ENCODE measurements around the gene KIR3DL3.
"Not testable (repeated sequence)": the region's sequence is repeated elsewhere in the genome, so short reads cannot be mapped to it uniquely, and the experiment has no call there.

KIR3DL3 gene

DNA sequence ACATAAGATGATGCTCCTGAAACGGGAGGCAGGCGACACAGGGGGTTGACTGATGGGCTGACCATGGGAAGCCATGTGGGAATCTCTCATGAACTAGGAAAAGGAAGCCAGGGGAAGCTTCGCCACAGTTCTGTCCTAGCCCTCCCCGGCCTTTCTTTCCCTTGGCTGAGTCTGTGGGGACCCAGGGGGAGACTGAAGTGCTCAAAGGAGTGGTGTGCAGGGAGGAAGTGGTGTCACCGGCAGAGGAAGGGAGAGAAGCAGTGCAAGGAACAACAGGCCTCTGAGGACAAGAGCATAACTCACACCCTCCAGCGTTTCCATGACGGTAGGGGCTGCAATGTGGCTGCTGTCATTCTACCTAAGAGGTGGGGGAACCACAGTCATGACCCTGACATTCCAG is 1.1 kb downstream of the KIR3DL3 start:
- Histone ChIP-seq H3K4me3 (no peak overlapping the region), H3K27me3 (no peaks in the 10 kb centered on the region), H3K27ac (no peak overlapping the region), H3K9me3 (peaks cover 0 to 12% (median 11%) of the 10 kb centered on the region in 3 donors), H3K36me3 (no peaks in the 10 kb centered on the region), H3K4me1 (no peaks in the 10 kb centered on the region)
- intact Hi-C loops (cut with DNase I; ENCODE audit: low total_unique reads), result no loop called here
- DNase-seq, result no peak
- TF ChIP-seq CTCF (IDR thresholded peaks at IDR 0.05), result no peak

- TF ChIP-seq CTCF (IDR thresholded peaks at IDR 0.05), result no peak
- Histone ChIP-seq H3K9me3 (peaks cover 0 to 4% (median 0%) of the 10 kb centered on the region in 3 donors), H3K27me3 (no peaks in the 10 kb centered on the region), H3K36me3 (no peaks in the 10 kb centered on the region), H3K27ac (no peak overlapping the region), H3K4me1 (no peaks in the 10 kb centered on the region), H3K4me3 (no peak overlapping the region)
- intact Hi-C loops (cut with DNase I; ENCODE audit: low total_unique reads), result no loop called here
- no peak for DNase-seq
Measured at GRCh38 chr19:54727562-54727961, 3.3 kb downstream of the KIR3DL3 start.

DNA sequence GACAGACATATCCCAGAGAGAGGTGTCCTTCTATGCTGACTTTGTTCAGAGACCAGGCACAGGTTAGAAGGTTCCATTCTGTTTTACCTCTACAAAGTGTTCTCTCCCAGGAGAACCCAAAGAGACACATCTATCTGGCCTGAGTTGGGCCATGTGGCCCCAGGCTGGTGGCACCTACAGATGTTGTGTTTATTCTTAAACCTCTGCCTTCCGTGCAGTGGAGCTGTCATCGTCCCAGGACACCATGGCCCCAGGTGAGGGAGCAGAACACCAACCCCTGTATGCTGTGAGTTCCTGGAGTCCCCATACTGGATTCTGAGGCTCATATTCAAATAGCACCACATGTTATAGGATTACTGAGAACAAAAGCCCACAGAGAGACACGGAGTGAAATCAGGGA is 3.9 kb downstream of the KIR3DL3 start:
- intact Hi-C loops (cut with DNase I; ENCODE audit: low total_unique reads), result no loop called here
- DNase-seq, result no peak
- Histone ChIP-seq H3K27ac (no peak overlapping the region), H3K27me3 (no peaks in the 10 kb centered on the region), H3K4me1 (no peaks in the 10 kb centered on the region), H3K9me3 (peaks cover 0 to 4% (median 0%) of the 10 kb centered on the region in 3 donors), H3K4me3 (no peak overlapping the region), H3K36me3 (no peaks in the 10 kb centered on the region)
- no peak for TF ChIP-seq CTCF (IDR thresholded peaks at IDR 0.05)

DNA sequence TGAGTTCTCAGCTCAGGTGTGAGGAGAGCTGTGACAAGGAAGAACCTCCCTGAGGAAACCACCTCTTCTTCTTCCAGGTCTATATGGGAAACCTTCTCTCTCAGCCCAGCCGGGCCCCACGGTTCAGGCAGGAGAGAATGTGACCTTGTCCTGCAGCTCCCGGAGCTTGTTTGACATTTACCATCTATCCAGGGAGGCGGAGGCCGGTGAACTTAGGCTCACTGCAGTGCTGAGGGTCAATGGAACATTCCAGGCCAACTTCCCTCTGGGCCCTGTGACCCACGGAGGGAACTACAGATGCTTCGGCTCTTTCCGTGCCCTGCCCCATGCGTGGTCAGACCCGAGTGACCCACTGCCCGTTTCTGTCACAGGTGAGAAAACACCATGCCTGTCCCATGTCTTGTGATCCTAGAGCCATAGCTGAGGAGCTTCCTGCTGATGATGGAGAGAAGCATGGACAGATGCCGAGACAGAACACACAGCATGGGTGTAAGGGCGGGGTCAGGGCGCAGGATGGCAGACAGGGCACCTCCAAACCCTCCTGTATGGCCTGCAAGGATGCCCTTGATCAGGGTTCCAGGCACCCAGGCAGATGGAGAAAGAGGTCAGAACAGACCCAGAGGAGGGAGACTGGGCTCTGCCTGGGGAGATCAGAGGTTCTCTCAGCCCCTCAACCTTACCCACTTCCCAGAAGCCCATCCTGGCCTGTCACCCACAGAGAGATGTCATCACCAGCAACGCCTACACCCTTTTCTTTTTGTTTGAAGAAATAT is 5.4 kb downstream of the KIR3DL3 start:
- intact Hi-C loops (cut with DNase I; ENCODE audit: low total_unique reads), result no loop called here
- Histone ChIP-seq H3K9me3 (no peaks in the 10 kb centered on the region), H3K4me3 (no peak overlapping the region), H3K4me1 (no peaks in the 10 kb centered on the region), H3K36me3 (no peaks in the 10 kb centered on the region), H3K27me3 (no peaks in the 10 kb centered on the region), H3K27ac (no peak overlapping the region)
- no peak for TF ChIP-seq CTCF (IDR thresholded peaks at IDR 0.05)
- DNase-seq, result no peak

DNA sequence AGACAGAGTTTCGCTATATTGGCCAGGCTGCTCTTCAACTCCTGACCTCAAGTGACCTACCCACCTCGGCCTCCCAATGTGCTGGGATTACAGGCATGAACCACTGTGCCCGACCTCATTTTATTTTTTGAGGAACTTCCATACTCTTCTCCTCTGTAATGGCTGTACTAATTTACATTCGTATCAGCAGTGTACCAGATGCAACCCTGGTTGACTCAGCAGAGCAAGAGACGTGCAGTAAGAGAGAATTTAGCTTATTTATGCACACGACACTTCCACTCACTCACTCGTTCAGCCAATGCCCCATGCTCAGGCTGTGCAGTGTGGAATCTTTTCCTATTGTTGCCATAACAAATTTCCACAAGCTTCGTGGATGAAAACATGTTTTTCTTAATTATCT is 6.9 kb downstream of the KIR3DL3 start:
- TF ChIP-seq CTCF (IDR thresholded peaks at IDR 0.05), result no peak
- no peaks in the 10 kb centered on the region for H3K36me3 ChIP-seq
- intact Hi-C loops (cut with DNase I; ENCODE audit: low total_unique reads), result no loop called here
- DNase-seq, result no peak
- H3K27me3 ChIP-seq, result no peaks in the 10 kb centered on the region
- no peaks in the 10 kb centered on the region for H3K9me3 ChIP-seq
- no peak overlapping the region for H3K4me3 ChIP-seq
- no peaks in the 10 kb centered on the region for H3K4me1 ChIP-seq
- H3K27ac ChIP-seq, result no peak overlapping the region

DNA sequence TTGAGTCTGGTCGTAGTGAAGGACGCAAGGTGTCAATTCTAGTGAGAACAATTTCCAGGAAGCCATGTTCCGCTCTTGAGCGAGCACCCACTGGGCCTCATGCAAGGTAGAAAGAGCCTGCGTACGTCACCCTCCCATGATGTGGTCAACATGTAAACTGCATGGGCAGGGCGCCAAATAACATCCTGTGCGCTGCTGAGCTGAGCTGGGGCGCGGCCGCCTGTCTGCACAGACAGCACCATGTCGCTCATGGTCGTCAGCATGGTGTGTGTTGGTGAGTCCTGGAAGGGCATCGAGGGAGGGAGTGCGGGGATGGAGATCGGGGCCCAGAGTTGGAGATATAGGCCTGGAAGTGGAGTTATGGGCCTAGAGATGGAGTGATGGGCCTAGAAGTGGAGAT is 14.1 kb downstream of the KIR3DL3 start, which contains the start of gene KIR2DL3:
KIR2DL3 (plus strand) TSS at position 208 of the 400 bp plus-strand sequence; CDS start at position 241, 33 bp downstream.
- intact Hi-C loops (cut with DNase I; ENCODE audit: low total_unique reads); H3K9me3 ChIP-seq: not testable (repeated sequence)

More for the DNA sequence above, 14.1 kb downstream of the KIR3DL3 start, which contains the start of gene KIR2DL3:
- H3K4me1 ChIP-seq, H3K4me3 ChIP-seq, H3K36me3 ChIP-seq, H3K27ac ChIP-seq, DNase-seq, H3K27me3 ChIP-seq: not testable (repeated sequence)
